ENCODE data around the gene IVL. TPM values are rescaled to one million over a fixed set of nuclear protein-coding genes. Genes with fewer than 3 reads are reported as not detected.

Gene IVL
- total and polyA plus RNA-seq, 4 donors = 0.02 TPM; not detected in 3

DNA sequence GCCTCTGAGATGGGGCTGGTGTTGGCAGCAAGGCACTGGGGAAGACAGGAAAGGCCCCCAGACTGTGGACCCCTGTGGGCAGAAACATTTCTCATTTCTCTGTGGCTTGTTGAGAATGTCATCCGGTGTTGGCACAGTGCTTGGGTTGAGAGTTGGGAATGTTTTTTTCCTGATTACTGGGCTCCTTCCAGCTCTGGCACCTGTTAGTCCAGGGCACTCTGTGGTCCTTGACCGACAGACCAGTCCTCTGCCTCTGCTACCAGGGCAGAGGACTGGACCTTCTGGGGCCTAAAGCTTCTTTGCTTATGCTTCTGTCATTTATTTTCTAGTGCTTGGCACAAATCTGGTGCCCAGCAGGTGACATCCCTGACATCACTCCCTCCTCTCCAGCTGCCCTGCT lies 33.8 kb downstream of the IVL start:
- no peak for DNase-seq (ENCODE audit: low spot score)
- peaks cover 2 to 23% (median 18%) of the 10 kb centered on the region in 4 donors for H3K4me1 ChIP-seq (ENCODE audit: control insufficient read depth in 4 of 4, insufficient read depth in 4 of 4, low read length in 3 of 4)
- H3K27ac ChIP-seq (ENCODE audit: low read depth in 1 of 2, low read length in 2 of 2) = peak overlapping the region in 1 of 2 donors; percentile 11

DNA sequence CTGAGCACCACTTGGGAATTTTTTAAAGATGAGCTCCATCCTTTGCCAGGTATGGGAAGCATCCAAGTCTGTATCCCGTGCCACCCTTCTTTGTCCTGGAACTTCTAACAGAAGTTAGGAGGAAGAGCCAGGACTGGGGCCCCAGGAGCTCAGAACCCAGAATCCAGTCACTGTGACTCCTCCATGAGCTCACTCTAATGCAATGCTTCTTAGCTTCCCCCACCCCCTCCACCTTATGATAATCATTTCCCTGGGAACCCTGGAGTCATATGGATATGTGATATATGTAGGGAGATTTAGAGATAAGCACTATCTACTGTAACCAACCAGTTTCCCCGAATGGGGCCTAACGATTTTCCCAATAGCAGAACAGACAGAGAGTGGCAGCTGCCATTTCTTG lies 37.9 kb downstream of the IVL start:
- 78% methylated on average over 3 of the region's 3 CpGs for WGBS
- Histone ChIP-seq H3K9ac (ENCODE audit: low read depth in 1 of 2, low read length in 2 of 2) (no peak overlapping the region), H3K4me3 (ENCODE audit: low read depth in 1 of 3, low read length in 3 of 3) (no peak overlapping the region), H3K9me3 (ENCODE audit: control insufficient read depth in 4 of 4, low read length in 3 of 4) (no peaks in the 10 kb centered on the region), H3K27ac (ENCODE audit: low read depth in 1 of 2, low read length in 2 of 2) (no peak overlapping the region), H3K4me1 (ENCODE audit: control insufficient read depth in 4 of 4, insufficient read depth in 4 of 4, low read length in 3 of 4) (peaks cover 0 to 15% (median 11%) of the 10 kb centered on the region in 4 donors), H3K27me3 (ENCODE audit: control insufficient read depth in 4 of 4, insufficient read depth in 4 of 4, low read length in 3 of 4) (no peaks in the 10 kb centered on the region), H3K36me3 (ENCODE audit: control insufficient read depth in 4 of 4, insufficient read depth in 3 of 4, low read depth in 1 of 4, low read length in 3 of 4) (no peaks in the 10 kb centered on the region)
- DNase-seq (ENCODE audit: low spot score) = no peak
- TF ChIP-seq TAF1 (conservative IDR thresholded peaks at IDR 0.05) = no peak
- TF ChIP-seq RXRA (IDR thresholded peaks at IDR 0.05) = no peak
- TF ChIP-seq RAD21 (IDR thresholded peaks at IDR 0.05) = no peak
- no peak for TF ChIP-seq YY1 (IDR thresholded peaks at IDR 0.05)
- no peak for TF ChIP-seq NR2F2 (IDR thresholded peaks at IDR 0.05)
- TF ChIP-seq, protein P1, sequence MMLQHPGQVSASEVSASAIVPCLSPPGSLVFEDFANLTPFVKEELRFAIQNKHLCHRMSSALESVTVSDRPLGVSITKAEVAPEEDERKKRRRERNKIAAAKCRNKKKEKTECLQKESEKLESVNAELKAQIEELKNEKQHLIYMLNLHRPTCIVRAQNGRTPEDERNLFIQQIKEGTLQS (IDR thresholded peaks at IDR 0.05) = no peak
- TF ChIP-seq EGR1 (IDR thresholded peaks at IDR 0.05; ENCODE audit: low read depth in 2 of 2) = no peak
- TF ChIP-seq FOXA1 (IDR thresholded peaks at IDR 0.05) = no peak
- TF ChIP-seq, protein P2, sequence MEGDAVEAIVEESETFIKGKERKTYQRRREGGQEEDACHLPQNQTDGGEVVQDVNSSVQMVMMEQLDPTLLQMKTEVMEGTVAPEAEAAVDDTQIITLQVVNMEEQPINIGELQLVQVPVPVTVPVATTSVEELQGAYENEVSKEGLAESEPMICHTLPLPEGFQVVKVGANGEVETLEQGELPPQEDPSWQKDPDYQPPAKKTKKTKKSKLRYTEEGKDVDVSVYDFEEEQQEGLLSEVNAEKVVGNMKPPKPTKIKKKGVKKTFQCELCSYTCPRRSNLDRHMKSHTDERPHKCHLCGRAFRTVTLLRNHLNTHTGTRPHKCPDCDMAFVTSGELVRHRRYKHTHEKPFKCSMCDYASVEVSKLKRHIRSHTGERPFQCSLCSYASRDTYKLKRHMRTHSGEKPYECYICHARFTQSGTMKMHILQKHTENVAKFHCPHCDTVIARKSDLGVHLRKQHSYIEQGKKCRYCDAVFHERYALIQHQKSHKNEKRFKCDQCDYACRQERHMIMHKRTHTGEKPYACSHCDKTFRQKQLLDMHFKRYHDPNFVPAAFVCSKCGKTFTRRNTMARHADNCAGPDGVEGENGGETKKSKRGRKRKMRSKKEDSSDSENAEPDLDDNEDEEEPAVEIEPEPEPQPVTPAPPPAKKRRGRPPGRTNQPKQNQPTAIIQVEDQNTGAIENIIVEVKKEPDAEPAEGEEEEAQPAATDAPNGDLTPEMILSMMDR (IDR thresholded peaks at IDR 0.05; ENCODE audit: low read depth, low read length, missing input control) = no peak

More for the DNA sequence above, 33.8 kb downstream of the IVL start:
- Histone ChIP-seq H3K9ac (ENCODE audit: low read depth in 1 of 2, low read length in 2 of 2) (no peak overlapping the region), H3K4me3 (ENCODE audit: low read depth in 1 of 3, low read length in 3 of 3) (no peak overlapping the region), H3K36me3 (ENCODE audit: control insufficient read depth in 4 of 4, insufficient read depth in 3 of 4, low read depth in 1 of 4, low read length in 3 of 4) (no peaks in the 10 kb centered on the region), H3K9me3 (ENCODE audit: control insufficient read depth in 4 of 4, low read length in 3 of 4) (no peaks in the 10 kb centered on the region), H3K27me3 (ENCODE audit: control insufficient read depth in 4 of 4, insufficient read depth in 4 of 4, low read length in 3 of 4) (no peaks in the 10 kb centered on the region)
- TF ChIP-seq GABPA (IDR thresholded peaks at IDR 0.05 in 1 of 2, conservative IDR thresholded peaks at IDR 0.05 in 1 of 2) (no peak), HNF4A (conservative IDR thresholded peaks at IDR 0.05) (peak in 1 of 2 donors; percentile 73), RXRA (IDR thresholded peaks at IDR 0.05) (peak in 1 of 2 donors; percentile 86), SP1 (IDR thresholded peaks at IDR 0.05) (no peak), NR2F2 (IDR thresholded peaks at IDR 0.05) (no peak)
- WGBS = 30% methylated on average over 2 of the region's 2 CpGs

DNA sequence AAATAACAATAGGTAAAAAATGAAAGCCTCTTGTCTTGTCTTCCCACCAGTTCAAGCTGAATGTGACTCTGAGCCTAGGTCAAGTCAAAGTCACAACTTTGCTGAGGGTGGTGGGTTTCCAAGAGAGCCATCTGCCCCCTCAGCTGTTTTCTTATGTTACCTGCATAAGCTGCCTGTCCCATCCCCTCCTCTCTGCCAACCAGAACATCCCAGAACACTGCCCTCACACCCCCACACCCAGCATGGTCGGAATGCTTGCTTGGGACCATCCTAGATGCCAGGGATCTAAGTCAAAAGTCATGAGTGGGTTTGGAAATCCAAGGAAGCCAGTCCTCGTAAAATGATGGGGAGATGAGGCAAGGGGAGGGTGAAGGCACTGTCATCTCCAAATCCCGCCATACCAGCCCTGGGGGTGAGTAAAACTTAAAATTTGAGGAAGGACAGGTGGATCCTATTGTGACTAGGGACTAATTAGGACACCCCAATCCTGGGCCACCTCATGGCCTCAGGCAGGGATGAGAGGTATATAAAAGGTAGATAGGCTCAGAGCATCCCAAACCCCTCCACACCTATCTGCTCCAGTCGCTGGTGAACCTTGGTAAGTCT lies 38.4 kb downstream of the IVL start, which contains the start of gene SPRR5:
Gene SPRR5, plus strand, starts transcription at position 556 of the 606 bp plus-strand sequence. CDS start 1,349 bp downstream, outside the sequence.
- no peak for DNase-seq (ENCODE audit: low spot score)
- no peak within 1 kb of the TSS for H3K4me3 ChIP-seq (ENCODE audit: low read depth in 1 of 3, low read length in 3 of 3)
- TF ChIP-seq FOXA2 (IDR thresholded peaks at IDR 0.05) (no peak), TAF1 (conservative IDR thresholded peaks at IDR 0.05) (no peak), YY1 (IDR thresholded peaks at IDR 0.05) (no peak)
- H3K36me3 ChIP-seq (ENCODE audit: control insufficient read depth in 4 of 4, insufficient read depth in 3 of 4, low read depth in 1 of 4, low read length in 3 of 4) = no peaks in the 10 kb centered on the region
- no peak within 1 kb of the TSS for H3K27ac ChIP-seq (ENCODE audit: low read depth in 1 of 2, low read length in 2 of 2)
- 82% methylated on average over 4 of the region's 4 CpGs for WGBS
- no peaks in the 10 kb centered on the region for H3K9me3 ChIP-seq (ENCODE audit: control insufficient read depth in 4 of 4, low read length in 3 of 4)
- H3K4me1 ChIP-seq (ENCODE audit: control insufficient read depth in 4 of 4, insufficient read depth in 4 of 4, low read length in 3 of 4) = peaks cover 0 to 10% (median 9%) of the 10 kb centered on the region in 4 donors
- no peak within 1 kb of the TSS for H3K9ac ChIP-seq (ENCODE audit: low read depth in 1 of 2, low read length in 2 of 2)
- no peaks in the 10 kb centered on the region for H3K27me3 ChIP-seq (ENCODE audit: control insufficient read depth in 4 of 4, insufficient read depth in 4 of 4, low read length in 3 of 4)

All from liver (tissue), 9 donors.